Measurements from ENCODE around the gene LMAN1L.

Gene LMAN1L

DNA sequence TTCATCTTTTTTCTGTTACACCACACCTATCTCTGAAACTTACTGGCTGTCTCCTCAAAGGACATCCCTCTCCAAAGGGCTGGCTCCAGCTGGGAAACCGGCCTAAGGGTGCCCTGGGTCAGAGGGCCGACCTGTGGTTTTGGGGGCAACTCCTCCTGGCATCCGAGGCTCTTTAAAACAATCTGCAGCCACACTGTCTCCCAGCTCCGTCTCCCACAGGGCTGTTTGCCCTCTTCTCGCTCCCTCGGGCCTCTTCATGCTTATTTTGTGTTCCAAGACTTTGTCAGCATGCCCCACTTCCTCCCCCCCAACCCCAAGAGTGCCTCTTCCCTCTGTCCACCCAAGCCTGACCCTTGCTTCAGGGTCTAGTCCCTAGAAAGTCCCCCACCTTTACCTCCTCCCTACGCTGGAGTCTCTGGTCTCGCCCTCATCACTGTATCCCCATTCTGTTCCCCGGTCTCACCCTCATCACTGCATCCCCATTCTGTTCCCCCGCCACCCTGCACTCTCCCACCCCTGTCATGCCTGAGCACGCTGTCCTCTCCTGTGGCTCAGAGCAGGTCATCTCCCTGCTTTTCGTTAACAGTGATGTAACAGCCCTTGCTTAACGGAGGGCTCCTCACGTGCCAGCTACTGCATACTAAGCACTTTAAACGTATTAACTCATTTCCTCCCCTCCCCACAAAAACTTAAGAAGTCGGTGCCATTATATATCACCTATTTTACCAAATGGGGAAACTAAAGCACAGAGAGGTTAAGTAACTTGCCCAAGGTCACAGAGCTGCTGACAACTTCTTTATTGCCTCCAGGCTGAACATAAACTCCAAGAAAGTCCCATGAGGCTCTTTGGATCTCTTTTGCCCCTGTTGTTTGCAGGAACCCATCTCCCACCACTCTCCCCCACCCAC is 31.9 kb upstream of the LMAN1L start:
- Histone ChIP-seq H3K36me3 (ENCODE audit: insufficient read depth, low read length) (peaks cover 15% of the 10 kb centered on the region), H3K27me3 (ENCODE audit: insufficient read depth, low read length, poor library complexity) (no peaks in the 10 kb centered on the region), H3K4me3 (ENCODE audit: low read depth in 1 of 2, low read length in 2 of 2) (peak overlapping the region in 1 of 2 experiments; percentile 96; a peak in 2 of 4 replicates), H3K79me2 (ENCODE audit: insufficient read depth, low read length) (peaks cover 43% of the 10 kb centered on the region), H3K27ac (ENCODE audit: low read length) (peak overlapping the region; percentile 73), H3K4me1 (ENCODE audit: insufficient read depth, low read length) (peaks cover 90% of the 10 kb centered on the region), H4K20me1 (ENCODE audit: insufficient read depth, low read length) (peaks cover 39% of the 10 kb centered on the region), H2AFZ (ENCODE audit: low read depth, low read length) (peak overlapping the region; percentile 42; the same call in 1 of the 2 replicates), H3K9me3 (ENCODE audit: insufficient read depth, low read length, severe bottlenecking) (no peaks in the 10 kb centered on the region), H3K4me2 (ENCODE audit: insufficient read depth, low read length) (peak overlapping the region; percentile 93), H3K9ac (ENCODE audit: low read depth, low read length) (peak overlapping the region; percentile 89)
- DNase-seq: peak; percentile 39
- ATAC-seq (ENCODE audit: insufficient read depth, low read depth): 0 out of 3 replicates have a peak, but pooled peaks have one; percentile 10
- TF ChIP-seq, protein P1, sequence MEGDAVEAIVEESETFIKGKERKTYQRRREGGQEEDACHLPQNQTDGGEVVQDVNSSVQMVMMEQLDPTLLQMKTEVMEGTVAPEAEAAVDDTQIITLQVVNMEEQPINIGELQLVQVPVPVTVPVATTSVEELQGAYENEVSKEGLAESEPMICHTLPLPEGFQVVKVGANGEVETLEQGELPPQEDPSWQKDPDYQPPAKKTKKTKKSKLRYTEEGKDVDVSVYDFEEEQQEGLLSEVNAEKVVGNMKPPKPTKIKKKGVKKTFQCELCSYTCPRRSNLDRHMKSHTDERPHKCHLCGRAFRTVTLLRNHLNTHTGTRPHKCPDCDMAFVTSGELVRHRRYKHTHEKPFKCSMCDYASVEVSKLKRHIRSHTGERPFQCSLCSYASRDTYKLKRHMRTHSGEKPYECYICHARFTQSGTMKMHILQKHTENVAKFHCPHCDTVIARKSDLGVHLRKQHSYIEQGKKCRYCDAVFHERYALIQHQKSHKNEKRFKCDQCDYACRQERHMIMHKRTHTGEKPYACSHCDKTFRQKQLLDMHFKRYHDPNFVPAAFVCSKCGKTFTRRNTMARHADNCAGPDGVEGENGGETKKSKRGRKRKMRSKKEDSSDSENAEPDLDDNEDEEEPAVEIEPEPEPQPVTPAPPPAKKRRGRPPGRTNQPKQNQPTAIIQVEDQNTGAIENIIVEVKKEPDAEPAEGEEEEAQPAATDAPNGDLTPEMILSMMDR (IDR thresholded peaks at IDR 0.05; ENCODE audit: borderline replicate concordance, extremely low read depth, low read length, poor library complexity, severe bottlenecking): no peak
- TF ChIP-seq EZH2 (IDR thresholded peaks at IDR 0.05; ENCODE audit: borderline replicate concordance, low read depth, low read length, severe bottlenecking): no peak

DNA sequence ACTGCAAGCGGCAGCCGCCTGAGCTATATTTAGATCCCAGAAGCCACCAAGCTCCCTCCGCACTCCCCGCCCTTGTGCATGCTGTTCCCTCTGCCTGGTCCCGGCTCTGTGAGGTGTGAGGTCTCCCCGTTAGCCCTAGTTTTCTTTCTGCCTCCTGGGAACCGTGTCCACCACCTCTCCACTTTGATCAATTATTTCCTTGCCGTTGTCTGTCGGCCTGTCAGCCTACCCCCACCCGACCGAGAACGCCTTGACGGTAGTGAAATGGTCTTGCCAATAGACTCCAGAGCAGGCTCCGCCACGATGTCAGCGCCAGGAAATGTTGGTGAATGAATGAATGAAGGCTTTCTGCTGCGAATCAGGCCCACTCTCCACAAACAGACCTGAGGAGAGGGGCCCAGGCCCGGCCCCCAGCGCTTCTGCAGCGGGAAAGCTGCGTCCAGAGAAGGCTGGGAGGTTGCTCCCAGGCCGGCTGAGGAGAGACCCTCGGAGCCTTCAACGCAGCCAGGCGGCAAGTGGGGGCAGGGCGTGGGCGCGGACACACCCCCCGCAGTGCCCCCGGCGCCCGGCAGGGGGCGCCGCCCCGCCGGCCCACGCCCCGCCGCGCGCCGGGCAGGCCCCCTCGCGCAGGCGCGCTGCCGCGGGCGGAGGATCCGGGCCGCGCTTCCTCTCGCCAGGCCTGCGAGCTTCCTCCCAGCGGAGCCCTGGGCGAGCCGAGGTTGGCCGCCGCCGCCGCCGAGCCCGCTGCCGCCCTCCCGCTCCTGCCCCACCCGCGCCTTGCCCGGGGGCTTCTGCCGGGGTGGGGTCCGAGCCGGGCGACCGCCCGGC is 31.0 kb upstream of the LMAN1L start, which contains the start of gene CSK:
TSS of gene CSK (plus strand) at position 650 of the 828 bp plus-strand sequence. CDS start 16,218 bp downstream, outside the sequence.
- Histone ChIP-seq H3K4me2 (ENCODE audit: insufficient read depth, low read length) (peak within 1 kb of the TSS; percentile 97), H2AFZ (ENCODE audit: low read depth, low read length) (peak within 1 kb of the TSS; percentile 68), H3K4me3 (ENCODE audit: low read depth in 1 of 2, low read length in 2 of 2) (peak within 1 kb of the TSS; percentile 86 to 96; a peak in 3 of 4 replicates), H4K20me1 (ENCODE audit: insufficient read depth, low read length) (peaks cover 46% of the 10 kb centered on the region), H3K9me3 (ENCODE audit: insufficient read depth, low read length, severe bottlenecking) (no peaks in the 10 kb centered on the region), H3K36me3 (ENCODE audit: insufficient read depth, low read length) (peaks cover 18% of the 10 kb centered on the region), H3K27ac (ENCODE audit: low read length) (peak within 1 kb of the TSS; percentile 88), H3K27me3 (ENCODE audit: insufficient read depth, low read length, poor library complexity) (no peaks in the 10 kb centered on the region), H3K79me2 (ENCODE audit: insufficient read depth, low read length) (peaks cover 52% of the 10 kb centered on the region), H3K4me1 (ENCODE audit: insufficient read depth, low read length) (peaks cover 91% of the 10 kb centered on the region), H3K9ac (ENCODE audit: low read depth, low read length) (peak within 1 kb of the TSS; percentile 89)
- TF ChIP-seq EZH2 (IDR thresholded peaks at IDR 0.05; ENCODE audit: borderline replicate concordance, low read depth, low read length, severe bottlenecking): no peak
- TF ChIP-seq, protein P1 (IDR thresholded peaks at IDR 0.05; ENCODE audit: borderline replicate concordance, extremely low read depth, low read length, poor library complexity, severe bottlenecking): peak; percentile 61
- DNase-seq (peak; percentile 73), ATAC-seq (ENCODE audit: insufficient read depth, low read depth) (peak; percentile 41)

DNA sequence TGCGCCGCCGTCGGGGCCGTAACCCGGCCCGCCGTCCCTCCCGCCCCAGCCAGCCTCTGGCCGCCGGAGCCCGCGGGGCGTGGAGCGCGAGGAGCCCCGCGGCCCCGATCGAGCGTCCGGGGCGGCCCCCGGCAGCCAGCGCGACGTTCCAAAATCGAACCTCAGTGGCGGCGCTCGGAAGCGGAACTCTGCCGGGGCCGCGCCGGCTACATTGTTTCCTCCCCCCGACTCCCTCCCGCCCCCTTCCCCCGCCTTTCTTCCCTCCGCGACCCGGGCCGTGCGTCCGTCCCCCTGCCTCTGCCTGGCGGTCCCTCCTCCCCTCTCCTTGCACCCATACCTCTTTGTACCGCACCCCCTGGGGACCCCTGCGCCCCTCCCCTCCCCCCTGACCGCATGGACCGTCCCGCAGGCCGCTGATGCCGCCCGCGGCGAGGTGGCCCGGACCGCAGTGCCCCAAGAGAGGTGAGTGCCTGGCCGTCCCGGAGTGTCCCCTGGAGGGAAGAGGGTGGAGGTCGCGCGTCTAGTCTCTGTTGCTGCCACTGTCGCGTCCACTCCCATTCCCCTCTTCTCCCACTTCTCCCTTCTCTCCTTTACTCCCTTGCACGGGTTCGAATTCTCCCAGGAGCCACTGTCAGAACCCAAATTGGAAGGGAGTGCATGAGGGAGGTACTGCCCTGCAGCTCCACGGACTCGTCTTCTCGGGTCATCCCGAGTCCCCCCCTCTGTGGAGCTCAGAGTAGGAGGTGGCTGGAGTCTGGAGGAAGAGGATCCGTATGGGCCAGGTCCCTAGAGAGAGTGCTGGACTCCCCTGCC is 30.2 kb upstream of the LMAN1L start:
- peak overlapping the region; percentile 68 for H2AFZ ChIP-seq (ENCODE audit: low read depth, low read length)
- peaks cover 91% of the 10 kb centered on the region for H3K4me1 ChIP-seq (ENCODE audit: insufficient read depth, low read length)
- peaks cover 56% of the 10 kb centered on the region for H3K79me2 ChIP-seq (ENCODE audit: insufficient read depth, low read length)
- peaks cover 18% of the 10 kb centered on the region for H3K36me3 ChIP-seq (ENCODE audit: insufficient read depth, low read length)
- H3K27me3 ChIP-seq (ENCODE audit: insufficient read depth, low read length, poor library complexity): no peaks in the 10 kb centered on the region
- H3K9ac ChIP-seq (ENCODE audit: low read depth, low read length): peak overlapping the region; percentile 89
- peak overlapping the region; percentile 88 for H3K27ac ChIP-seq (ENCODE audit: low read length)
- H3K9me3 ChIP-seq (ENCODE audit: insufficient read depth, low read length, severe bottlenecking): no peaks in the 10 kb centered on the region
- ATAC-seq (ENCODE audit: insufficient read depth, low read depth) (no peak), DNase-seq (peak; percentile 60)
- H4K20me1 ChIP-seq (ENCODE audit: insufficient read depth, low read length): peaks cover 53% of the 10 kb centered on the region
- peak overlapping the region; percentile 86 to 96; a peak in 3 of 4 replicates for H3K4me3 ChIP-seq (ENCODE audit: low read depth in 1 of 2, low read length in 2 of 2)
- TF ChIP-seq, protein P1 (IDR thresholded peaks at IDR 0.05; ENCODE audit: borderline replicate concordance, extremely low read depth, low read length, poor library complexity, severe bottlenecking): no peak
- no peak for TF ChIP-seq EZH2 (IDR thresholded peaks at IDR 0.05; ENCODE audit: borderline replicate concordance, low read depth, low read length, severe bottlenecking)
- peak overlapping the region; percentile 97 for H3K4me2 ChIP-seq (ENCODE audit: insufficient read depth, low read length)
